Hepatocyte (in vitro differentiated cells): ENCODE data around the gene ANKRD13C. TPM values are rescaled to one million over a fixed set of nuclear protein-coding genes. Genes with fewer than 3 reads are reported as not detected.

Experiments
- DNase-seq: peaks from one replicate; pipeline ENCODE4 v3.0.0-alpha.2; 2016; ENCODE audit warnings: low spot score
- H2AFZ ChIP-seq: fragments of 200-600 bp; sonication (generic); 2 replicates; pipeline ENCODE4 v1.6.0; 2016; ENCODE audit warnings: antibody characterized with exemption, mild to moderate bottlenecking
- H3K27ac ChIP-seq: fragments of 200-600 bp; sonication (generic); 2 replicates; pipeline ENCODE4 v1.5.1; 2016; ENCODE audit warnings: mild to moderate bottlenecking
- H3K27me3 ChIP-seq: fragments of 200-600 bp; sonication (generic); 2 replicates; pipeline ENCODE4 v1.6.1; 2016
- H3K36me3 ChIP-seq: fragments of 200-600 bp; sonication (generic); replicated peaks from 2 replicates; pipeline ENCODE4 v1.5.1; 2016; ENCODE audit warnings: low read depth; ENCODE audit not compliant: insufficient read depth
- H3K4me1 ChIP-seq: fragments of 200-600 bp; sonication (generic); 2 replicates; pipeline ENCODE4 v1.5.1; 2016; ENCODE audit warnings: mild to moderate bottlenecking, moderate library complexity; ENCODE audit not compliant: insufficient read depth
- H3K4me2 ChIP-seq: fragments of 200-600 bp; sonication (generic); 2 replicates; pipeline ENCODE4 v1.6.0; 2016
- H3K4me3 ChIP-seq: fragments of 200-600 bp; sonication (generic); 2 replicates; pipeline ENCODE4 v1.5.1; 2016; ENCODE audit warnings: mild to moderate bottlenecking
- H3K79me2 ChIP-seq: fragments of 200-600 bp; sonication (generic); 2 replicates; pipeline ENCODE4 v1.6.0; 2017; ENCODE audit warnings: mild to moderate bottlenecking
- H3K9me2 ChIP-seq: fragments of 200-600 bp; sonication (generic); replicated peaks from 2 replicates; pipeline ENCODE4 v1.6.0; 2017; ENCODE audit warnings: mild to moderate bottlenecking; ENCODE audit not compliant: insufficient read depth
- H3K9me3 ChIP-seq: fragments of 200-600 bp; sonication (generic); 2 replicates; pipeline ENCODE4 v1.5.1; 2016; ENCODE audit warnings: low read depth, mild to moderate bottlenecking
- H4K20me1 ChIP-seq: fragments of 200-600 bp; sonication (generic); 2 replicates; pipeline ENCODE4 v1.6.0; 2016; ENCODE audit warnings: mild to moderate bottlenecking; ENCODE audit not compliant: insufficient read depth, poor library complexity, severe bottlenecking
- CTCF ChIP-seq: fragments of 200-600 bp; sonication (generic); IDR thresholded peaks from 2 replicates; pipeline ENCODE4 v1.5.1; 2016; ENCODE audit warnings: antibody characterized with exemption, mild to moderate bottlenecking; ENCODE audit not compliant: poor library complexity
- EZH2 ChIP-seq: fragments of 200-600 bp; sonication (generic); IDR thresholded peaks from 2 replicates; pipeline ENCODE4 v1.6.1; 2016; ENCODE audit warnings: antibody characterized with exemption, mild to moderate bottlenecking, borderline replicate concordance
- EZH2phosphoT487 ChIP-seq: fragments of 200-600 bp; sonication (generic); IDR thresholded peaks from one replicate; pipeline ENCODE4 v1.6.1; 2018; ENCODE audit warnings: antibody characterized with exemption, mild to moderate bottlenecking, low read depth, moderate library complexity; ENCODE audit not compliant: unreplicated experiment, severe bottlenecking
- WGBS: methylation state at CpG from one replicate; pipeline ENCODE4 v1.1.6; 2016; ENCODE audit warnings: low lambda C conversion rate; ENCODE audit errors: missing lambda C conversion rate; 5-methylcytosine and 5-hydroxymethylcytosine counted together
- polyA plus RNA-seq: library from polyadenylated mRNA; unstranded; fragments of >200 nt; fragmentation: Nextera tagmentation; extraction: Ambion mirVana; gene quantifications from 2 replicates; pipeline ENCODE4 v1.2.1, GENCODE V29; 2016
- total RNA-seq: library from RNA; depleted of rRNA; stranded (reverse); fragments of >200 nt; gene quantifications from 2 replicates; pipeline ENCODE4 v1.2.3, GENCODE V29; 2014

ANKRD13C gene
- total and polyA plus RNA-seq, 2 experiments from 2014 or later = 14.9 to 26.5 TPM

GRCh38 chr1:70400335-70400734 is 45.8 kb upstream of the ANKRD13C start:
- no peaks in the 10 kb centered on the region for H3K9me3 ChIP-seq
- H3K79me2 ChIP-seq = no peaks in the 10 kb centered on the region
- DNase-seq = no peak
- H3K36me3 ChIP-seq = no peaks in the 10 kb centered on the region
- no peaks in the 10 kb centered on the region for H3K27me3 ChIP-seq
- no peak overlapping the region for H3K4me3 ChIP-seq
- H3K27ac ChIP-seq = no peak overlapping the region
- TF ChIP-seq EZH2phosphoT487 (no peak), CTCF (no peak), EZH2 (no peak)
- no peaks in the 10 kb centered on the region for H3K4me1 ChIP-seq
- H3K4me2 ChIP-seq = no peak overlapping the region
- no peak overlapping the region for H2AFZ ChIP-seq
- 93% methylated on average over 1 of the region's 1 CpG for WGBS
- no peaks in the 10 kb centered on the region for H3K9me2 ChIP-seq
- no peaks in the 10 kb centered on the region for H4K20me1 ChIP-seq

GRCh38 chr1:70397013-70397412 is 42.5 kb upstream of the ANKRD13C start:
- Histone ChIP-seq H3K9me2 (no peaks in the 10 kb centered on the region), H3K79me2 (no peaks in the 10 kb centered on the region), H3K4me1 (no peaks in the 10 kb centered on the region), H3K27ac (no peak overlapping the region), H3K36me3 (no peaks in the 10 kb centered on the region), H3K9me3 (no peaks in the 10 kb centered on the region), H4K20me1 (no peaks in the 10 kb centered on the region), H3K27me3 (no peaks in the 10 kb centered on the region), H3K4me2 (no peak overlapping the region), H3K4me3 (no peak overlapping the region), H2AFZ (no peak overlapping the region)
- WGBS = 85% methylated on average over 7 of the region's 7 CpGs
- no peak for TF ChIP-seq CTCF
- TF ChIP-seq EZH2 = no peak
- no peak for TF ChIP-seq EZH2phosphoT487
- no peak for DNase-seq

GRCh38 chr1:70396607-70397006 is 42.1 kb upstream of the ANKRD13C start:
- no peaks in the 10 kb centered on the region for H3K9me3 ChIP-seq
- WGBS = 86% methylated on average over 2 of the region's 2 CpGs
- H3K27me3 ChIP-seq = no peaks in the 10 kb centered on the region
- H3K4me1 ChIP-seq = no peaks in the 10 kb centered on the region
- H3K9me2 ChIP-seq = no peaks in the 10 kb centered on the region
- H3K4me2 ChIP-seq = no peak overlapping the region
- H3K79me2 ChIP-seq = no peaks in the 10 kb centered on the region
- no peaks in the 10 kb centered on the region for H3K36me3 ChIP-seq
- no peak for TF ChIP-seq EZH2
- TF ChIP-seq EZH2phosphoT487 = no peak
- TF ChIP-seq CTCF = no peak
- no peak overlapping the region for H3K4me3 ChIP-seq
- no peak for DNase-seq
- no peak overlapping the region for H3K27ac ChIP-seq
- H2AFZ ChIP-seq = no peak overlapping the region
- H4K20me1 ChIP-seq = no peaks in the 10 kb centered on the region

GRCh38 chr1:70392626-70393025 is 38.1 kb upstream of the ANKRD13C start:
- no peaks in the 10 kb centered on the region for H3K36me3 ChIP-seq
- DNase-seq = no peak
- H3K79me2 ChIP-seq = no peaks in the 10 kb centered on the region
- no peak overlapping the region for H3K27ac ChIP-seq
- no peak overlapping the region for H3K4me3 ChIP-seq
- no peaks in the 10 kb centered on the region for H3K9me2 ChIP-seq
- no peaks in the 10 kb centered on the region for H3K4me1 ChIP-seq
- TF ChIP-seq EZH2 (no peak), CTCF (no peak), EZH2phosphoT487 (no peak)
- H3K9me3 ChIP-seq = no peaks in the 10 kb centered on the region
- no peaks in the 10 kb centered on the region for H3K27me3 ChIP-seq
- H2AFZ ChIP-seq = no peak overlapping the region
- no peak overlapping the region for H3K4me2 ChIP-seq
- no peaks in the 10 kb centered on the region for H4K20me1 ChIP-seq
